Measurements from ENCODE around the gene THBS1.

The THBS1 gene

DNA sequence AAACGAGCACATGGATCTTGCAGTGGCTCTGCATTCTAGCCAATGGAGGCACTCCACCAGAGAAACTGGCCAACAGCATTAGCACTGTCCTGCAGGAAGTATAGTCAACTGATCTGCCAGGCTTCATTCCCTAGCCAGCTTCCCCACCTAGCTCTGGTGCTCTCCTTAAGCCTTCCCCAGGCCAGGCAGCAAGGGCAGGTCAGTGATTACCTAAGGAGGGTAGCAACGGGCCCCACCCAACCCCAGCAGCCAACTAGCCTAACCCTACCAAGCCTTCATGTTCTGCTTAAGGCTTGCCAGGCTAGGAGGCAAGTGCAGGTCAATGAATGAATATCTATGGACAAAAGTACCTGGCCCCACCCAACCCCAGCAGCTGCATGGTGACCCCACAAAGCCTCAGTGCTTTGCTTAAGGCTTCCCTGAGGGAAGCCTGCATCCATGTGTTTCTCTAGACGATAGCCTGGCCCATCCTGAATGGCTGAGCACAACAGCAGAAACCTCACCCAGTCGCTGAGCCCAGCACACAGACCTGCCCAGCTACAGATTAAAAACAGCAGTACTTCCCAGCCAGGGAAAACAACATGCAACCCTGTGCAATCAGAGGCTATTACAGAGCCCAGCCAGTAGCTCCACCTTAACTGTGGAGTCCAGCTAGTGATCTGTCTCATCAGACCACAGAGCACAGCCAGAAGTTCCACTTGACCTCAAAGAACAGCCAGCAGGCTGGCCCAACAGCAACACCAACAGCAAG lies 28.5 kb downstream of the THBS1 start:
- no peak for DNase-seq

DNA sequence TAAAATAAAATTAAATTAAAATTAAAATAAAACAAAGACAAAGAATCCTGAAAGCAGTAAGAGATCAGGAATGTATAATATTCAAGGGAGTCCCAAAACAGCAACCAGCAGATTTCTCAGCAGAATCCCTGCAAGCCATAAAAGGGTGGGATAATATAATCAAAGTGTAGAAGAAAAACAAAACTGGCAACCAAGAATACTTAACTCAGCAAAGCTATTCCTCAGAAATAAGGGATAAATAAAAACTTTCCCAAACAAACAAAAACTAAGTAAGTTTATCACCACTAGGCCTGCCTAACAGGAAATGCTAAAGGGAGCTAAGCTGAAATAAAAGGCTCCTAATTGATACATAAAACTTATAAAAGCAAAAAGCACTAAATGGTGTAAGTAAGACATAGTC lies 29.8 kb downstream of the THBS1 start:
- DNase-seq: no peak

DNA sequence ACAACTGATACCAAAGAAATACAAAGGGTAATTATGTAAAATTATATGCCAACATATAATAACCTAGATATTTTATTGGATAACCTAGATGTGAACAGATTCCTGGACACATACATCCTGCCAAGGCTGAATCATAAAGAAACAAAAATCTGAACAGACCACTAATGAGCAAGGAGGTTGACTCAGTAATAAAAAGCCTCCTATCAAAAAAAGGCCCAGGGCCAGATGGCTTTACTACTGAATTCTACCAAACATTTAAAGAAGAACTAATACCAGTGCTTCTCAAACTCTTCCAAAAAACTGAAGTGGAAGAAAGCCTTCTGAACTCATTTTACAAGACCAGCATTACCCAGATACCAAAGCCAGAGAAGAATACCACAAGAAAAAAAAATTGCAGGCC lies 32.4 kb downstream of the THBS1 start:
- no peak for DNase-seq

DNA sequence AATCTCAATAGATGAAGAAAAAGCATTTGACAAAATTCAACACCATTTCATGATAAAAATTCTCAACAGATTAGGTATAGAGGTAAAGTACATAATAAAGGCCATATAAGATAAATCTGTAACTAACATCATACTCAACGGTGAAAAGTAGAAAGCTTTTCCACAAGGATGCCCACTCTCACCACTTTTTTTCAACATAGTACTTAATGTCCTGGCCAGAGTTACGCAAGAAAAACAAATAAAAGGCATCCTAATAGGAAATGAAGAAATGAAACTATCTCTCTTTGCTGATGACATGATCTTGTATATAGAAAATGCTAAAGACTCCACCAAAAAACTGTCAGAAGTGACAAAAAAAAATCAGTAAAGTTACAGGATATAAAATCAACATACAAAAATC lies 33.0 kb downstream of the THBS1 start:
- no peak for DNase-seq

DNA sequence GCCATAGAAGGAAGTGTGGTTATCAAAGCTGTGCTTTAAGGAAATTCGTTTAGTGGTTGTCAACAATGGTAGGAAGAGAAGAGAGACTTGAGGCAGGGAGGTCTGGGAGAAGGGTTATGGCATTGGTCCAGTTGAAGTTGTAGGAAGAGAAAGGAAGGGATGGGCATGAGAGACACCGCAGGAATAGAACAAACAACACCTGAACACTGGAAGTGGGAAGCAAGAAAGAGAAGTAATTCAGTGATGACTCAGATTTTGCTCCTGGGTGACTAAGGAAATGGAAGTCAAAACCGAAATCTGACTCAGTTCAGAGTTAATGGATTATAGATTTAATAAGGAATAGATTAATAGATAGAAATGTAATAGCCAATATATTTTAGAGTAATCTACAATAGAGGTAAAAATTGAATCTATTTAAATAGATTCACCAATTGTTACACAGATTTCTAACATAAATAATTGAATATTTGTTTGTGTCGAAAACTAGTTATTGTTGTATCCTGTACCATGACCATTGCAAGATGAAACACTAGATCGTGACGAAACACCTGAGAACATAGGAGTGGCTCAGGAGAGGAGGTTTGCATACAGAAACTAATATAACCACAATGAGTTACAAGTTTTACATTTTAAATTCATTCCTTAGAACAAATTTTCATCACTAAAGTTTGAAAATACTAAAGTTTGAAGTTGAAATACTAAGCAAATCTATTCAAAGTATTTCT lies 36.0 kb downstream of the THBS1 start:
- no peak for DNase-seq

DNA sequence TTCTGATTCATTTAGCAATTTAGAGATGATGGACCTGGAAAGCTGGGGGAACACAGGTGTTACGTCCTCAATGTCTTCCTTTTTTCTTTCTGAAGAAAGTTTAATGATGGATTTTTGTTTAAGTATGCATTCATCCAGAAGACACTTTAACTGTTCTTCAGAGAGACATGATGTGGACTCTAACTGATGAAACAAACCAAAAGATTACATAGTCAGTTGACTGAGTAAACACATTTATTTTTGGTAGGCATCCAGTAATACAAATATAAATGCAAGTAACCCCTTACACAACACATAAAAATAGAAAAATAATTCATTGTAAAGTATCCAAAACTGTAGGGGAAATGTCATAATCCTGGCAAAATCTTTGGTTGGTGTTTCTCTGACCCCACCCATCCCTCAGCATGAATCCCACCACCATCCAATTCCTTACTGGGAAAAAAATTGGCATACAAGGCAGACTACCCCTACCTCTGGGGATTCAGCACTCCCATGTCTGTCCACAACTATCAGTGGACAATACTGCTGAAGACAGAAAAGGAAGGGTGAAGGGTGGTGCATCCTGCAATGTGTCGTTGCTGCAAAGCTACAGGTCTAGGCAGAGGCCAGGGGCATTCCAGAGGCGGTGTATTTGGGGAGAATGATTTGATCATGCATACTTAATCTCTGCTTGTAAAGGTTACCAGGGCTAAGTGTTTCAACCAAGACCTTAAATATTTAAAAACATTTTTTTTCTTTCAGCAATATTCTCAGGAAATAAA lies 37.4 kb downstream of the THBS1 start:
- DNase-seq: no peak

DNA sequence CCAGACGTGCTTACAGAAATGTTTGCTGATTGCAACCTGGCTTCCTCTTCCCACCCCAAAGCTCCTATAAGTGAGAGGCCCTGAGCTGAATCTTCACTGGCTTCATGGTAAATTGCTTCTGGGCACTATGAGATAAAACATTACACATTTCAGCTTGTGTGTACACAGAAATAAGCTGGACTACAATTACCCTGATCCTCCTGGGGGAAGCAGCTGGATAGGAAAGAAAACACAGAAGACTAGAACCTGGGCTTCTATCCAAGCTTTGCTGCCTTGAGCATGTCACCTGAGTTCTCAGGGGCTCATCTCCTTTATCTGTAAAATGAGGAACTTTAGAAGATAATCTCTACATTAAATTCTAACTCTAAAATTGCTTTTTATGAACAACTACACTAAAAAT lies 40.3 kb downstream of the THBS1 start:
- no peak for DNase-seq

DNA sequence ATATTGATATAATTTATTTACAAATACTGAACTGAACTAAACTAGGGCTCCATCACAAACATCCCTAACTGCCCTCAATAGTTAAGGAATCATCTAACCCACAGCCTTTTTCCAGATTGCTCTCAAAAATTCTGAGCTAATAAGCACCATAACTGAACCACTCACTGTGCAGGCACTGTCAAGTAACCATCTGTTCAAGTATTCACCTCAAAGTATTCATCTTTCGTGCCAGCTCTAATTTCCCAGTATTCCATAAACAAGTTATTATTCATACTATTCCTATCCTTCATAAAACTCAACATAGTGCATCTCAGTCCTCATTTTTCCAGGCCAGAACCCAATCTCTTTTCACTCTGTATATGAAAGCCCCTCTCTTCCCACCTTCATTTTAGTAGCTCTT lies 41.1 kb downstream of the THBS1 start:
- peak in 1 of 2 experiments; percentile 10 for DNase-seq

DNA sequence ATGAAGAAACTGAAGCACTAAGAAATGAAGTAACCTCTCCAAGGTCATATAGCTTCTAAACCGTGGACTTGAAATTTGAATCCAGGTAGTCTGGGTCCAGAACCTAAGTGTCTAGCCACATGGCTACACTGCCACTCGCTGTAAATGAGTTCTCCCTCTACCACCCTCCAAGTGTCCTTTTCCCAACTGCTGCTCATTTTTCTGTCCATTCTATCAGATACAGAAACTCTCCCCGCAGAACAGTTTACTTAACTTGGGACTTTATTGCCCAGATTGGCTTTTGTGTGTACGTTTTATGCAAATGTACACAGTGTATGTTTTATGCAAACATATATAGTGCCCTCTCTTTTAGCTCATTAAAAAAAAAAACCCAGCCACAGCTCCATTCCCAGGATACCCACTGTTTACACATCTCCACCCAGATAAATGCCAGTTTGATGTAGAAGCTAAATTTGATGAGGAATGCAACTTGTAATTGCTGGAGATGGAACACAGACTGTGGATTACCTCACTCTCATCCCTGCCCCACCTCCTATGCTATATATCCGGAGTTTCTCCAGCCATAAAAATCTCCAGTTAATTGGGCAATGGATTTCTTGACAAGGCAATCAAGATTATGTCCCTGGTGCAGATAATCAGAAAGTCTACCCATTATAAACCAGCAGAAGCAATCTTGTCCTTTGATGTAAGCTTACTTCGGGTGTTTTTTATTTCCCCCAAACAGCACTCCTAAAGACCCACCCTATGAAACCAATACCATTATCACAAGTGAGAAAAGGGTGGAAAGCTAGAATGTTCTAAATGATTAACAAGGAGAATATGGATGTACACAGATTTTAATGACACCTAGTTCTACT lies 42.0 kb downstream of the THBS1 start:
- DNase-seq: no peak

DNA sequence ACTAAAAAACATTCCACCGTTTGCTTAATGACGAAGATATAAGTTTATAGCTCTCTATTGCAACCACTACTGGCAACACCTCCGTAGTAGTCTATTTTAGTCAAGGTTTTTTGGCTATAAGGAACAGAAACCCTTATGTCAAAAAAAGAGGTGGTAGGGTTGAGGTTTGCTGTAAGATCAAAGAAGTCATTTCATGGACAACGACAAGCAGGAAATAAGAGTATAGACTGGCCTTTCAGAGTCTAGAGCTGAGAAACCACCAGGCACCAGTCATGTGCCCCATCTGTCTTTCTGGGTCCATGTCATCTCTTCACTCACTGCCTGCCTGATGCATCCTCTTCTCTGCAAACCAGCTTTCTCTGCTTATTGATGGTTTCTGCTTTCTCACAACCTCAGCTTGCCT lies 42.7 kb downstream of the THBS1 start:
- DNase-seq: no peak

DNA sequence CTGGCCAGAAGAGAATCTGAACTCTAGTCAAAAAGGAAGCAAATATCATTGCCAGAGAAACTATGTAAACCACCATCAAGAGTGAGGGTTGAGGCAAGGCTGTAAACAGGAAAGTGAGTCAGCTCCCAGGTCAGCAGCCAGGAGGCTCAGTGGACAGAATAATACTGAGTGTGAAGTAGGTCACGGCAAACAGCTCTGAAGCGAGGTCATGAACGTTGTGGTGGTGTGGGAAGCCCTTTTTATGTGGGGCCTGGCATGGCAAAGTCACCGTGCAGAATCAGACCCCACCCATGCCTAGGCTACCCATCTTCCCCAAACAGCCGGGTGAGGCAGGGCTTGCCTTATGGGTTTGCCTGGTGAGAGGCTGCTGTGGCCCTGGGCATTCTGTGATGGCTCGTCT lies 43.9 kb downstream of the THBS1 start:
- no peak for DNase-seq

DNA sequence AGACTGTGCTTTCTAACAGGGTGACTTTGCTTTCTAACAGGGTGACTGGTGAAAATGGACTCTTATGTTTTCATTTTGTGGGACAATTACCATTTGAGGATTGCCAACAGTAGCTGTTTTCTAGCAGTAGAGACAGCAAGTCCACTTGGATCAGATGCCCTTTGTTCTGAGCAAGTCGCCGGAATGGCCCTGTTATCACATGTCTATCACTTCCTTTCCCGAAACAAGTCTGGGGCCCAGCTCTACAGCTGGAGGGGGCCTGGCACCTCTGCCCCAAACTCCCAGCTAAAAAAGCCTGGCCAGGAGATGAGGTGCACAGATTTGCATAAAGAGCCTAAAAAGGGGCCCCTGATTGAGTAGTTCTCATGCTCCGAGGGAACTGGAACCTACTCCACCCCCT lies 44.6 kb downstream of the THBS1 start:
- DNase-seq: no peak

DNA sequence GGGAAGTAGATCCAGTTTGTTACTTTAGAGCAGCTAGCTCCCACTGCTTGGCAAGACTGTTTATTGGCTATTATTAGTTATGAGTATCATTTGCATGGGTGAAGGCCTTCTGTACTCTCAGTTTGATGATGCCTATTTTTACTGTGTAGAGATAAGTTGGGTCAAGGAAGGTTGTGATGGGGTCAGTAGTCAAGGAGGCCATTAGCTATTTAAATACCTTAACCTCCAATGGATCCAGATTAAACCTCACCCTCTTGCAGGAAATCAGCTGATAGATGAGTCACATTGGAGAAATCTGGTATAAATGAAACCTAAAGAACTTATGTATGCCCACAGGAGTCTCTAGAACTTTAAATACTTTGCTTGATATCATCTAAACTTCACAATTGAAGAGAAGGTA lies 45.0 kb downstream of the THBS1 start:
- DNase-seq: no peak

DNA sequence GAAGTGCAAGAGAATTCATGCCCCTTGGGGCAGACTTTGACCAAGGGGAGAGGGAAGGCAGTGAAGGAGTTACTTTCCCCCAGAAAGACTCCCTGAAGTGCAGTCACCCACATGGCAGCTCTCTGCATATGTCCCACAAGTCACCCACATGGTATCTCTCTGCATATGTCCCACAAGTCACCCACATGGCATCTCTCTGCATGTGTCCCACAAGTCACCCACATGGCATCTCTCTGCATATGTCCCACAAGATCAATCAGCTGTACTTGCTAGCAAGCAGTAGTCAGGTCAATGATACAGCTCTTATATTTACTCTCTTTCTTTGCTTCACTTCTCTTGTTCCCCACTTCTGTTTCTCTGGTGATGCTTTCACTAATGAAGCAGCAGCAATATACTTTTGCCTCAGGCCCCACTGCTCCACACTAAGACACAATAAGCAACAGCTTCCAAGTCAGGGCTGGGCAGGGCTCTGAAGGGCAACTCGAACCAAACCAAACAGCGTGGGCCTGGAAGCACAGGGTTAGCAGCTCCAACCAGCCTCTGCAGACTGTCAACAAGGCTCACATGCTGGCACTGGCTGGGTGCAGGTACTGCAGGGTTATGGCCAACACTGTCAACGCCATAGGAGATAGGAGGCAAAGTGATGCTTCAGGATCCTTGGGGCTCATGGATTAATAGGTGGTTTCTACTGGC lies 46.7 kb downstream of the THBS1 start:
- DNase-seq: no peak

DNA sequence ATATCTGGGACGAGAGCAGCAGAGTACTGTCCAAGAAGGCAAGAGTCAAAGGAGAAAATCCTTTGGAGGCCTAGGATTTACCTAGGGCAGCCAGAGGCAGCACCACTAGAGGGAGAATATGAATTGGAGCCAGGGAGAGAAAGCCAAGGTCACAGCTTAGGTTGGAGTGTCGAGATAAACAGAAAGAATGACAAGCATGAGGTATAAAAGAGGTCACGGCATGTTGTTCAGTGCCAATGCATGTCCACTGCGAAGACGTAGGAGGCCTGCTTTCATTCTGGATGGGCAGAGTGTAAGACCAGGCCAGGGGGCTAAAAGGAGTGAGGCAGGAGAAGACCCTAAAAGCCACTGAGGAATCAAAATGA lies 47.2 kb downstream of the THBS1 start:
- no peak for DNase-seq

DNA sequence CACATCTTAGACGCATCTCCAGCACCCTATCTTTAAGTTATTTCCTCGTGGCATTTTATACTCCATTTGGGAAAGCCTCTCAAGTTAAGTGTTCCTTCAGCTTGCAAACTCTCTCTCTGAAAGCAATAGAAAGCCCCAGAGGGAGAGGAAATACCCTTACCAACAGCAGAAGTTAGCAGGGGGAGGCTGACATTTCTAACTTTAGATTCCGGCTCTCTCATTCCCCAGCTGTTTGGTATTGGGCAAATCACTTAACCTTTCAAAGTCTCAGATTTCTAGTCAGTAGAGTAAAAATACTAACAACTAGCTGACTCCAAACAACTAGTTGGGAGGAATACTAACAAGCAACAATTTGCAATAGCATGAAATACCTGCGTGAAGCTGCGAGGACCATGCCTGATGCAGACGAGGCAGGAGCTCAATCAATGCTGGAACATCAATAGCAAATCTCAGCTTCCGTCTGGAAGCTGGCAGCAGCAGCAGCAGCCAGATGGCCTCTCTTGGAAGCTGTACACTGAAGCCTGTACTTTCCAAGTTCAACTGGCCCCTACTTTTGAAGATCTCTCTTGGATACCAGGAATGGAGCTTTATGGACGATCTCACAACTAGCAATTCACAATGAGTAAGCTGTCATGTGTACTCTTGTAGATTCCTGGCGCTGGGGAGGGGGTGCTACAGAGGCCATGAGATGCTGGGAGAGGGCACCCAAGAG lies 47.8 kb downstream of the THBS1 start:
- no peak for DNase-seq

DNA sequence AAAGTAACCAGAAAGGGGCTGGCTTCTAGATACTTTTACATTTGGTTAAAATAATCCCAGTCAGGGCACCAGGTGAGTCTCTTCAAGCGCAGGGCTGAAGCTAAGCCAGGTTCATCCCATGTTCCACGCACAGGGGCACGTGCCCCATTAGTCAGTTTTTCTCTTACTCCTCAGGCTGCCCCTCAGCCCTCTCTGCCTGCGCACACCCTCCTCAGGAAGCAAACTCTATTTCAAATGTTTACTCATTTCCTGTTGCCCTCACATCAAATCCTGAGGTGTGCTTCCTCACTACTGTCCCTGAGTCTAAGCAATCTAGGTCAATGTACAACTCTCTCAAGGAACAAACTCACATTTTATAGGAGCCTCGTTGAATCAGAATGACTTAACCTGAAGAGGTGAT lies 48.5 kb downstream of the THBS1 start:
- DNase-seq: no peak

DNA sequence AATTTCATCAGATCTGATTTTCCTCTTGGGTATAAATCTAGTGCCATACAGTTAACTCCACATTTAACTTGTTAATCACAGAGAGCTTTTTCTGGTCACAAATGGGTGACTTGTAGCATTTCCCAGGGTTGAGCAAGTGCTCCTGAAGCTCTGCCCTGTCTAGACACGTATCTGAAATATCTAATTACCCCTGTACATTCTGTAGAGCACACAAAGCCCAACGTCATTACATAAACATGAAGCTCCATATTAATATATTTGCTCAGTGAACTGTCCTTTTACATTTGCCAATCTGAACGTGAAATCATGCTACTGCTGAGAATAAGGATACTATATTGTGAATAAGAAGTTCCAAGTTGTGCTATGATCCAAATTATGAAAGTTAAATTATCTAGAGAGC lies 49.0 kb downstream of the THBS1 start:
- DNase-seq: no peak

DNA sequence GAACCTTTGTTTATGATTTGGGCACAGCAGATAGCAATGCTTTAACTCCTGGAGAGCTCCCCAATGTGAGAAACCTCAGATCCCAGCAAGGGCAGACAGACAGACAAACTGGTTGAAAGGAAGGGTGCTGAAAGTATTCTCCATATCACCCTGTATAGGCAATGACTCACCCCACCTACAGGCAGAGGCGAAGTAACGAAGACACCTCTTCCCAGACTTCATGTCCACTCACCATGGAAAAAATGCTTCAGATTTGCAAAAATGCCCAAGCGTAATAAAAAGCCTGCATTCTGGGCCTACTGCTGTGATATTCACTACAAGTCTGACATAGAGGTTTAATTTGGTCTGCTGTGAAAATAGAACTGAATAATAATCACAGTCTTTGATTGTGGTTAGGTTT lies 50.5 kb downstream of the THBS1 start:
- DNase-seq: no peak

DNA sequence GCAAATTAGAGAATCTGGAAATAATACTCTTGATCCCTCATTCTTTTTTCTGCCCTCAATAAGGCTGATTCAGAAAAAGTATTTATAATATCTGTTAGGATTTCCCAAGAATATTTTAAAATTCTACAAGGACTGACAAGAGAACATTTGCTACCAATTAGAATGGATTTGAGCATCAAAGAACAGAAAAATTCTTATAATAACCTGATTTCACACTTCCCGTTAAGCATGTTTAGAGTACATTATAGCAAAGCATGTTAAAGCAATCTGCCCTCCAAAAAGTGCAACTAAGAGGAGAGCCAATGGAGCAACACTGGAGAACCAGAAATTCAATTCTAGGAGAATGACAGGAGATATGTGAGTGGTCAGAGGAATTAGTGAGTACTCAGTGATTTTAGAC lies 57.2 kb downstream of the THBS1 start:
- DNase-seq: no peak

DNA sequence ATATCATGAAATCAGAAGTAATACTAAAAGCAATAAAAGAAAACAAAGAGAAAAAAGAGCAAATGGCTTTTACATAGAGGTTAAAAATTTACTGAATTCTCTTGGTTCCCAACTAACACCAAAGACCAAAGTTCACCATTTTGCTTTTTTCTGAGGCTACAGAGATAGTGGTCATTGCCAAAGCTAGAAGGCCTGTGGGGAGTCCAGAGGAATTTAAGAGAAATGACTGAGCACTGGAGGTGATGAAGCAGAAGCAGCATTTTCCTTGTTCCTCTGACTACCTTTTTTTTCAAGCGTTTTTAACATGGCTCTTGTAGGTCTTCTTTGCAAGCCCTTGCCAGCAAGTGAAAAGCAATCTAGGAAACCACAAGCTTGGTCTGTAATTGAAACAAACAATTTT lies 58.2 kb downstream of the THBS1 start:
- no peak for DNase-seq

DNA sequence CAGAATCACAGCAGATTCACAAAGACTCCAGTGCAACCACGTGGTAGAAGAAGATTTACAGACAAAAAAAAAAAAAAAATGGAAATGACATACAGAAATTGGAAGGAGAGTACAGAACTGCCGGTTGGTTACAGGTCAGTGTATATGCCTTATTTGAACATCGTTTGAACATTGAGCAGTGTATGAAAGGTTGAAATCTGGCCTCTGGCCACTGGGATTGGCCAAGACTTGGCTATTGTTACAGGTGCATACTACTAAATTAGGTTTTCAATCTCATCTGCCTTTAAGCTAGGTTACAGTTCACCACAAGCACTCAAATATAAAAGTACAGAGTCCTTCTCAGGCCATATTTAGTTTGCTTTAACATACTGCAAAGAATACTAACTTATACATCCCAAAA lies 59.8 kb downstream of the THBS1 start:
- no peak for DNase-seq
